GM23338 (cell line): ENCODE data around the gene HOXA5. TPM values are rescaled to one million over a fixed set of nuclear protein-coding genes. Genes with fewer than 3 reads are reported as not detected.

Source experiments
- ATAC-seq: fragments of 200-7000 bp; cut with Tn5 transposase; 3 replicates; pipeline ENCODE4 v1.9.1; 2020
- DNase-seq: peaks from one replicate; pipeline ENCODE4 v3.0.0-alpha.2; 2015; ENCODE audit warnings: low spot score
- H2AFZ ChIP-seq: fragments of 200-600 bp; sonication (generic); 2 replicates; pipeline ENCODE4 v1.8.0; 2016; ENCODE audit warnings: antibody characterized with exemption, mild to moderate bottlenecking, moderate library complexity
- H3F3A ChIP-seq: fragments of 200-600 bp; sonication (generic); replicated peaks from 2 replicates; pipeline ENCODE4 v1.8.0; 2017; ENCODE audit warnings: antibody characterized with exemption, mixed run types, low read depth
- H3K27ac ChIP-seq: fragments of 200-600 bp; sonication (generic); 2 replicates; pipeline ENCODE4 v1.6.1; 2016; ENCODE audit warnings: low read depth
- H3K27me3 ChIP-seq: fragments of 200-600 bp; sonication (generic); 2 replicates; pipeline ENCODE4 v1.8.0; 2016; ENCODE audit warnings: mild to moderate bottlenecking, mixed run types, moderate library complexity; ENCODE audit not compliant: insufficient read depth
- H3K36me3 ChIP-seq: fragments of 200-600 bp; sonication (generic); 2 replicates; pipeline ENCODE4 v1.8.0; 2016; ENCODE audit warnings: mild to moderate bottlenecking; ENCODE audit not compliant: insufficient read depth
- H3K4me1 ChIP-seq: fragments of 200-600 bp; sonication (generic); 2 replicates; pipeline ENCODE4 v1.8.0; 2016; ENCODE audit warnings: mild to moderate bottlenecking, moderate library complexity; ENCODE audit not compliant: insufficient read depth
- H3K4me2 ChIP-seq: fragments of 200-600 bp; sonication (generic); 2 replicates; pipeline ENCODE4 v1.7.1; 2017; ENCODE audit warnings: mixed run types
- H3K4me3 ChIP-seq: fragments of 200-600 bp; sonication (generic); 2 replicates; pipeline ENCODE4 v1.6.1; 2016; ENCODE audit warnings: mixed run types
- H3K79me2 ChIP-seq: fragments of 200-600 bp; sonication (generic); replicated peaks from 2 replicates; pipeline ENCODE4 v1.8.0; 2017; ENCODE audit warnings: mild to moderate bottlenecking; ENCODE audit not compliant: insufficient read depth
- H3K9me2 ChIP-seq: fragments of 200-600 bp; sonication (generic); 2 replicates; pipeline ENCODE4 v1.8.0; 2017; ENCODE audit not compliant: insufficient read depth
- H4K20me1 ChIP-seq: fragments of 200-600 bp; sonication (generic); replicated peaks from 2 replicates; pipeline ENCODE4 v1.8.0; 2017; ENCODE audit warnings: mild to moderate bottlenecking; ENCODE audit not compliant: insufficient read depth
- H3K27ac Mint-ChIP-seq: 2 replicates; pipeline ENCODE4 v1.8.0; 2020; ENCODE audit warnings: inconsistent platforms, mild to moderate bottlenecking, moderate library complexity, mixed read lengths
- H3K27me3 Mint-ChIP-seq: 3 replicates; pipeline ENCODE4 v1.8.0; 2022; ENCODE audit warnings: low read depth, mild to moderate bottlenecking, moderate library complexity, mixed read lengths, inconsistent platforms; ENCODE audit not compliant: insufficient read depth, poor library complexity
- H3K36me3 Mint-ChIP-seq: 3 replicates; pipeline ENCODE4 v1.8.0; 2021; ENCODE audit warnings: low read depth, mild to moderate bottlenecking, inconsistent platforms, moderate library complexity, mixed read lengths
- H3K4me1 Mint-ChIP-seq: 3 replicates; pipeline ENCODE4 v1.8.0; 2020; ENCODE audit warnings: mild to moderate bottlenecking, inconsistent platforms, mixed read lengths
- H3K4me3 Mint-ChIP-seq: 3 replicates; pipeline ENCODE4 v1.8.0; 2021; ENCODE audit warnings: moderate library complexity, mild to moderate bottlenecking, inconsistent platforms, mixed read lengths
- H3K9me3 Mint-ChIP-seq: 3 replicates; pipeline ENCODE4 v1.8.0; 2020; ENCODE audit warnings: moderate library complexity, mild to moderate bottlenecking, inconsistent platforms, mixed read lengths
- CREB1 ChIP-seq: fragments of 250-450 bp; sonication (Bioruptor Pico); IDR thresholded peaks from 2 replicates; pipeline ENCODE4 v1.5.0; 2020; ENCODE audit warnings: low read depth, mild to moderate bottlenecking, moderate library complexity
- ETS1 ChIP-seq: IDR thresholded peaks from 2 replicates; pipeline ENCODE4 v1.6.1; 2016; ENCODE audit warnings: antibody characterized with exemption
- EZH2 ChIP-seq: fragments of 200-600 bp; sonication (generic); IDR thresholded peaks from one replicate; pipeline ENCODE4 v1.8.0; 2017; ENCODE audit warnings: antibody characterized with exemption, mild to moderate bottlenecking, low read depth; ENCODE audit not compliant: unreplicated experiment
- JUNB ChIP-seq: IDR thresholded peaks from one replicate; pipeline ENCODE4 v1.6.1; 2016; ENCODE audit warnings: antibody characterized with exemption; ENCODE audit not compliant: unreplicated experiment
- STAT1 ChIP-seq: IDR thresholded peaks from one replicate; pipeline ENCODE4 v1.6.1; 2016; ENCODE audit warnings: antibody characterized with exemption; ENCODE audit not compliant: unreplicated experiment
- ZNF114 ChIP-seq: fragments of 250-450 bp; sonication (Bioruptor Pico); IDR thresholded peaks from 2 replicates; pipeline ENCODE4 v1.5.0; 2020; ENCODE audit warnings: mild to moderate bottlenecking, moderate library complexity
- polyA plus RNA-seq: library from polyadenylated mRNA; unstranded; fragments of >200 nt; fragmentation: Nextera tagmentation; extraction: Ambion mirVana; gene quantifications from 2 replicates; pipeline ENCODE4 v1.2.1, GENCODE V29; 2016
- total RNA-seq: library from RNA; depleted of rRNA; stranded (reverse); fragments of >200 nt; shearing (Covaris generic); gene quantifications from 2 replicates; pipeline ENCODE4 v1.2.3, GENCODE V29; 2014
- TF ChIP-seq, protein P1 (sequence below): IDR thresholded peaks from one replicate; pipeline ENCODE4 v1.6.1; 2018; ENCODE audit warnings: antibody characterized with exemption; ENCODE audit not compliant: unreplicated experiment
- TF ChIP-seq, protein P2 (sequence below), 2 experiments: fragments of 200-600 bp in 1 of 2; sonication (generic) in 1 of 2; conservative IDR thresholded peaks; 2 replicates each; pipeline versions ENCODE4 v1.5.1 to v1.6.1; 2016 to 2017; ENCODE audit warnings: antibody characterized with exemption in 2 of 2, low read depth in 2 of 2, mild to moderate bottlenecking in 2 of 2, moderate library complexity in 1 of 2

HOXA5 gene
- total and polyA plus RNA-seq, 2 experiments from 2014 or later, result not detected

GRCh38 chr7:27189997-27190748 is 46.7 kb upstream of the HOXA5 start:
- Histone ChIP-seq H3K36me3 (no peaks in the 10 kb centered on the region), H3F3A (peaks cover 56% of the 10 kb centered on the region), H3K4me2 (no peak overlapping the region), H3K27me3 (peaks cover 100% of the 10 kb centered on the region), H3K79me2 (no peaks in the 10 kb centered on the region), H2AFZ (no peak overlapping the region), H3K4me3 (no peak overlapping the region), H3K9me2 (no peaks in the 10 kb centered on the region), H3K27ac (no peak overlapping the region), H4K20me1 (peaks cover 41% of the 10 kb centered on the region), H3K4me1 (peaks cover 64% of the 10 kb centered on the region)
- no peak overlapping the region for H3K27ac Mint-ChIP-seq
- no peaks in the 10 kb centered on the region; the same call in 1 of the 3 replicates for H3K9me3 Mint-ChIP-seq
- H3K36me3 Mint-ChIP-seq, result no peaks in the 10 kb centered on the region
- H3K27me3 Mint-ChIP-seq, result peaks cover 99% of the 10 kb centered on the region
- H3K4me1 Mint-ChIP-seq, result peaks cover 35% of the 10 kb centered on the region
- TF ChIP-seq EZH2 (peak; percentile 6), STAT1 (no peak), ETS1 (no peak), ZNF114 (CRISPR knock-in tag) (no peak), CREB1 (CRISPR knock-in tag) (no peak), JUNB (no peak)
- TF ChIP-seq, protein P1, sequence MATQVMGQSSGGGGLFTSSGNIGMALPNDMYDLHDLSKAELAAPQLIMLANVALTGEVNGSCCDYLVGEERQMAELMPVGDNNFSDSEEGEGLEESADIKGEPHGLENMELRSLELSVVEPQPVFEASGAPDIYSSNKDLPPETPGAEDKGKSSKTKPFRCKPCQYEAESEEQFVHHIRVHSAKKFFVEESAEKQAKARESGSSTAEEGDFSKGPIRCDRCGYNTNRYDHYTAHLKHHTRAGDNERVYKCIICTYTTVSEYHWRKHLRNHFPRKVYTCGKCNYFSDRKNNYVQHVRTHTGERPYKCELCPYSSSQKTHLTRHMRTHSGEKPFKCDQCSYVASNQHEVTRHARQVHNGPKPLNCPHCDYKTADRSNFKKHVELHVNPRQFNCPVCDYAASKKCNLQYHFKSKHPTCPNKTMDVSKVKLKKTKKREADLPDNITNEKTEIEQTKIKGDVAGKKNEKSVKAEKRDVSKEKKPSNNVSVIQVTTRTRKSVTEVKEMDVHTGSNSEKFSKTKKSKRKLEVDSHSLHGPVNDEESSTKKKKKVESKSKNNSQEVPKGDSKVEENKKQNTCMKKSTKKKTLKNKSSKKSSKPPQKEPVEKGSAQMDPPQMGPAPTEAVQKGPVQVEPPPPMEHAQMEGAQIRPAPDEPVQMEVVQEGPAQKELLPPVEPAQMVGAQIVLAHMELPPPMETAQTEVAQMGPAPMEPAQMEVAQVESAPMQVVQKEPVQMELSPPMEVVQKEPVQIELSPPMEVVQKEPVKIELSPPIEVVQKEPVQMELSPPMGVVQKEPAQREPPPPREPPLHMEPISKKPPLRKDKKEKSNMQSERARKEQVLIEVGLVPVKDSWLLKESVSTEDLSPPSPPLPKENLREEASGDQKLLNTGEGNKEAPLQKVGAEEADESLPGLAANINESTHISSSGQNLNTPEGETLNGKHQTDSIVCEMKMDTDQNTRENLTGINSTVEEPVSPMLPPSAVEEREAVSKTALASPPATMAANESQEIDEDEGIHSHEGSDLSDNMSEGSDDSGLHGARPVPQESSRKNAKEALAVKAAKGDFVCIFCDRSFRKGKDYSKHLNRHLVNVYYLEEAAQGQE, result no peak
- TF ChIP-seq, protein P2, sequence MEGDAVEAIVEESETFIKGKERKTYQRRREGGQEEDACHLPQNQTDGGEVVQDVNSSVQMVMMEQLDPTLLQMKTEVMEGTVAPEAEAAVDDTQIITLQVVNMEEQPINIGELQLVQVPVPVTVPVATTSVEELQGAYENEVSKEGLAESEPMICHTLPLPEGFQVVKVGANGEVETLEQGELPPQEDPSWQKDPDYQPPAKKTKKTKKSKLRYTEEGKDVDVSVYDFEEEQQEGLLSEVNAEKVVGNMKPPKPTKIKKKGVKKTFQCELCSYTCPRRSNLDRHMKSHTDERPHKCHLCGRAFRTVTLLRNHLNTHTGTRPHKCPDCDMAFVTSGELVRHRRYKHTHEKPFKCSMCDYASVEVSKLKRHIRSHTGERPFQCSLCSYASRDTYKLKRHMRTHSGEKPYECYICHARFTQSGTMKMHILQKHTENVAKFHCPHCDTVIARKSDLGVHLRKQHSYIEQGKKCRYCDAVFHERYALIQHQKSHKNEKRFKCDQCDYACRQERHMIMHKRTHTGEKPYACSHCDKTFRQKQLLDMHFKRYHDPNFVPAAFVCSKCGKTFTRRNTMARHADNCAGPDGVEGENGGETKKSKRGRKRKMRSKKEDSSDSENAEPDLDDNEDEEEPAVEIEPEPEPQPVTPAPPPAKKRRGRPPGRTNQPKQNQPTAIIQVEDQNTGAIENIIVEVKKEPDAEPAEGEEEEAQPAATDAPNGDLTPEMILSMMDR (conservative IDR thresholded peaks at IDR 0.05; ENCODE audit: low read depth in 2 of 2), result no peak
- DNase-seq (no peak), ATAC-seq (no peak)
- no peak overlapping the region; the same call in 2 of the 3 replicates for H3K4me3 Mint-ChIP-seq
